GM19240 (cell line): ENCODE results near the gene TOMT.
"Not testable (repeated sequence)": the region's sequence is repeated elsewhere in the genome, so short reads cannot be mapped to it uniquely, and the experiment has no call there.

Experiments
- DNase-seq: peaks from one replicate; pipeline ENCODE4 v3.0.0; 2011; ENCODE audit warnings: low spot score; ENCODE audit not compliant: insufficient read length

TOMT gene

DNA sequence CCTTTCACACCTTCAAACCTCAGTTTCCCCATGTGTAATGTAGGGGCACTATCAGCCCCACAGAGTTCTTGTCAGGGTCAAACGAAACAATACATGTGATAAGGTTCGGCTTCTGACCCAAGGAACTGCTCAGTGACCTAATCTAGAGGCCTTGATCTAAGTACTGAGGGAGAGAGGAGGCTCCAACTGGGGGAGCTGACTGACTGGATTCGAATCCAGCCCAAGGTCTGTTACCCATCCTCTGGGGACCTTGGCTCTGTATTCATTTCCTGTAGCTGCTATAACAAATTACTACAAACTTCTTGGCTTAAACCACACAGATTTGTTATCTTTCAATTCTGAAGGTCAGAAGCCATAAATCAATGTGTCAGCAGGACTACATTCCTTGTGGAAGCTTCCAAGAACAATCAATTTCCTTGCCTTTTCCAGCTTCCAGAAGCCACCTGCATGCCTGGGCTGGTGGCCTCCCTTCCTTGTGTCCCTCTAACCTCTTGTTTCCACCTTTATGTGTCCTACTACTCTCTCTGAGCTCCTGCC lies 17.5 kb downstream of the TOMT start:
- no peak for DNase-seq

DNA sequence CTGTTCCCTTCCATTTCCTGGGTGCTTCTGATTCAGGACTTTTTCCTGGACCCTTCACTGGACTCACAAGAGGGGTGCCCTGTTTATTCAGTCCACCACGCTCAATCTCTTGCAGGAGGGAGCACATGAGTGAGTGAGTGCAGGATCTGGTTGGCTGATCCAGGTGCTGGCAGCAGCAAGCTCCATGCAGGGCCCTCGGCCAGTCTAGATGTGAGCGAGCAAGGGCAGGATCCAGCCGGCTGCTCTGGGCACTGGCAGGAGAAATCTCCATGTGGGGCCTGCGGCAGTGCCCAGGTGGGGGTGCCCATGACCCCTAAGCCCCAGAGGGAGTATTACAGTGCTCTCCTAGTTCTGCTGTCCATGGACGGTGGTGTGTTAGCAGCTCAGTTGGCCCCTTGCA lies 18.3 kb downstream of the TOMT start:
- no peak for DNase-seq

DNA sequence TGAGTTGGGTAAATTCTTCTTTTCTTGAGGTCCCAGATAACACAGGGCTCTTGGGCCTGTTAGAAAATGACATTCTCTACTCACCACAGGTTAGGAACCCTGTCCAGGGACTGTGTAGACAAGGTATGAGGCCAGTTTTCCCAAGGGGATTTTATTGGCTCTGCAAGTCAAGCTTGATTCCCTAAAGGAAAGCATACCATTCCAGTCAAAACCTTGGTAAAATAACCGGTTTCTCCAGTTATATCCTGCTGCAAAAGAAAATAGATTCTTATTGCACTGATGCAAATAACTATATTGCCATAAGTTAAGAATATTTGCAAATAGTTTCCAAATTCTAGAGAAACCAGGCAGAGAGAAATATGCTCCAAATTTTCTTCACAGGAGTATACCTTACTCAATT lies 20.2 kb downstream of the TOMT start:
- DNase-seq = no peak

DNA sequence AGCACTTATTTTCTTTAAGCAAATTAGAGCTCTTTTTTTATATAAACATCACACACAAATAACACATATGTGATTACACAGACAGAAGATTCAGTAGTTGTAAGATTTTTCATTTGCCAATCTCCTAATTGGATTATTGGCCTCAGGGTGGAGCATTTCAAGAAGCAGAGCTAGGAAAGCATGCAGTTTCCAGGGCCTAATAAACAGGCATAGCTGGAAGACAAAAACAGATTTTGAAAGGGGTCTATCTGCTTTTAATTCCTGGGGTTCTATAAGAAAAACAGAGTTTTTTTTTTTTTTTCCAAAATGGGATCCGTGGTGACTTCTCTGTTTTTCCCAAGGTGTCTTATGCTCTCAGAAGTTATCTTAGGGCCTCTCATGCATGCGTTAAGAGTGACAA lies 22.2 kb downstream of the TOMT start:
- no peak for DNase-seq

DNA sequence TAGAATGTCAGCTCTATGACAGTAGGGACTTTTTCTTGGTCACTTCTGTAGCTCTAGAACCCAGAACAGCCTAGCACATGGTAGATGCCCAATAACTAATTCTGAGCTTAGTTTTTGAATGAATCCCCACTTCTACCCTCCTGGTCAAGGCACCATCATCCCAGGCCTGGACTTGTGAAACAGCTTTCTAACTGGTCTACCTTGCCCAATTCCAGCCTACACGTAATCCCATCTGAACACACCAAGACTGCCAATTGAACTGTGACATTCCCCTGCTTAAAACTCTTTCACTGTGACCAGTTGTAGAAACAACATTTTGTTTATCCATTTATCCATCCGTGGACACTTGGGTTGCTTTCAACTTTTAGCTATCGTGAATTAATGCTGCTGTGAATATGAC lies 23.7 kb downstream of the TOMT start:
- no peak for DNase-seq

DNA sequence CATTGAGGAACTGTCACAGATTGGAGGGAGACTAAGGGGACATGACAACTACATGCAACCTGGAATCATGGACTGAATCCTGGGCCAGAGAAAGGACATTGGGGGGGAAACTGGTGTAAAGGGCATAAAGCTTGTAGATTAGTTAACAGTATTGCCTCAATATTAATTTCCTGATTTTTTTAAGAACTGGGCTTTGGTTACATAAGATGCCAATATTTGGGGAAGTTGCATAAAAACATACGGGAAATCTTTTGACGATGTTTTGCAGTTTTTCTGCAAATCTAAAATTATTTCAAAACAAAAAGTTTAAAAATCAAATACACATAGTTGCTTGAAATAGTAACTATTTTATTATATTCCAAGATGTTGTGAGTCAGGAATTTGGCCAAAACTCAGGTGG lies 26.9 kb downstream of the TOMT start:
- DNase-seq = no peak

DNA sequence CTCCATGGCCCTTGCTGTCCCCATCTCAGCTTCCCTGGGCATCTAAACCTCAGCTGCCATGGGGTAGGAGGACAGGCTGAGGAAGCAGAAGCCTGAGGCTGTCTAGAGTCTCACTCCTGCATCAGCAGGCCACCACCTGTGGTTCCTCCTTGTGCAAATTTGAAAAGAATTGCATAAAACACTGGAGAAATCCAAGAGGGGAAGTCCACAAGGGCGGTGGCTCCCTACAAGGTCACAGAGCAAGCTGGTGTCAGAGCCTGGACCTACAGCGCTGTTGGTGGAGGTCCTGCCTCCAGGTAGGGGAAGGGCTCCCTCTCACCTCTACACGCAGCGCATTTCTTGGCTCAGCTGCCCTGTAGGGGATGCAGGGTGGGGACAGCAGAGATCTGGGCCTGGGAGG lies 29.7 kb downstream of the TOMT start, which contains the start of gene FOLR3:
Gene FOLR3 (plus strand): TSS at position 253 of the 400 bp plus-strand sequence. CDS start 228 bp downstream, outside the sequence.
- DNase-seq = not testable (repeated sequence)

DNA sequence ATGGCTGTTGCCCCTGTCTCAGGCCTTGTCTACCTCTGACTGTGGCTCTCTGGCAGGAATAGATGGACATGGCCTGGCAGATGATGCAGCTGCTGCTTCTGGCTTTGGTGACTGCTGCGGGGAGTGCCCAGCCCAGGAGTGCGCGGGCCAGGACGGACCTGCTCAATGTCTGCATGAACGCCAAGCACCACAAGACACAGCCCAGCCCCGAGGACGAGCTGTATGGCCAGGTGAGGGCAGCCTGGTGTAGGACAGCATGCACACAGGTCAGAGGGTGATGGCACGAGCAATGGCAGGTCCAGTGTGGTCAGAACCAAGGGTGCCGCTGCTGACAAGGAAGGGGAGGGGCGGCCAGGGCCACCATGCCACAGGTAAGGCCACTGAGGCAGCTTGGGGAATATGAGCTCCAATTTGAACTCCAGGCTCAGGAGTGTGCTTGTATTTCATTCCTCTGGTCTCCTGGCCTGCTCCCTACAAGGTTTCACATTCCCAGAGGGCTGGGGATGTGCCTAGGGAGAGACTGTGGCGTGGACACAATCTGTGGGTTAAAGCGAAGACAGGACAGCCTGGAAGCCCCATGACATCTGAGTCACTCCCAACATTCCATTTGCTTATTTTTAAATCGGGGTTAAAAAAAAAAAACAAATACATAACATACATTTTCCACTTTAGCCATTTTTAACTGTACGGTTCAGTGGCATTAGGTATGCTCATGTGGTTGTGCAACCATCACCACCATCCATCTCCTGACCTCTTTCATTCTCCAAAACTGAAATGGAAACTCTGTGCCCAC lies 30.4 kb downstream of the TOMT start:
- no peak for DNase-seq

DNA sequence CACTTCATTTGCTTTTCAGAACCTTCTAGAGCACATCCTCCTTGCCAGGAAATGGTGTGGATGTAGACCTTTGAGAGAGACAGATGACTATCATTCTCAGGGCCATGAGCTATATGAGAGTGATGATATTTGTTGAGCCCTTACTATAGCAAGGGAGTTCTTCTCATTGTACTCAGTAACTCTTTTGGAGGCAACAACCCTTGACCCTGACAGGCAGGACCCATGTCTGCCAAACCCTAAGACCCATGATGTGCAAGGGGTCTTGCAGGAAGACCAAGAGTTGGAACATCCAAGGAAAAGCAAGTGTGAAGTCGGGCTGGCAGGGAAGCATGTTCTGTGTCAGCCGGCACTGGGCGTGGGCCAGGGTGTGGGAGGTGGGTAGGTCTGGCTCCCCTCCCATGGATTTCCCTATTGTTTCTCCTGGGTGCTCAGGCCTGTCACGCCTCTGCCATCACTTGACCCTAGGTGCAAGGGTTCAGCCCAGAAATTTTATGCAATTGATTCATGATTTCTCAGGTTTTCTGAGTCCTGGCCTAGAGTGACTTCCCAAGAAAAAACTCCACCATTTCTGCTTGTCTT lies 31.0 kb downstream of the TOMT start:
- DNase-seq = no peak

DNA sequence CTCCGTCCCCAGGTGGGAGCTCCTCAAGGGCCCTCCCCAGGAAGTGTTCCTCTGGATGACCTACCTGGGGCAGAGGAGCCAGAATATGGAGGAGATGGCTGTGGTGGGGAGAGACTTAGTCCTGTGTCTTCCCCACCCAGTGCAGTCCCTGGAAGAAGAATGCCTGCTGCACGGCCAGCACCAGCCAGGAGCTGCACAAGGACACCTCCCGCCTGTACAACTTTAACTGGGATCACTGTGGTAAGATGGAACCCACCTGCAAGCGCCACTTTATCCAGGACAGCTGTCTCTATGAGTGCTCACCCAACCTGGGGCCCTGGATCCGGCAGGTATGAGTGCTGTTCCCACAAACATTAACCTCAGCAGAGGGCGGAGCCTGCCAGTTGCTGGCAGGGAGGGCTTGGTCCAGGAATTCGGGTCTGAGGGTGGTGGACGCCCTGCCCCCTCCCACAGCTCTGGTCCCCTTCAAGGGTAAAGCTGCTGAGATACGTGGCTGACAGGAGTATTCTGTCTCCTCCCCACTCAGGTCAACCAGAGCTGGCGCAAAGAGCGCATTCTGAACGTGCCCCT lies 33.2 kb downstream of the TOMT start:
- DNase-seq = no peak

DNA sequence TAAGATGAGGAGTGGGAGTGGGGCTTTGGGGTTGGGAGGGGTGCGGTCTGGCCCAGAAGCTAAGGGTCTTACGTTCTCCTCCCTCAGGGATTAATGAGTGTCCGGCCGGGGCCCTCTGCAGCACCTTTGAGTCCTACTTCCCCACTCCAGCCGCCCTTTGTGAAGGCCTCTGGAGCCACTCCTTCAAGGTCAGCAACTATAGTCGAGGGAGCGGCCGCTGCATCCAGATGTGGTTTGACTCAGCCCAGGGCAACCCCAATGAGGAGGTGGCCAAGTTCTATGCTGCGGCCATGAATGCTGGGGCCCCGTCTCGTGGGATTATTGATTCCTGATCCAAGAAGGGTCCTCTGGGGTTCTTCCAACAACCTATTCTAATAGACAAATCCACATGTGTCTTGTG lies 33.8 kb downstream of the TOMT start:
- no peak for DNase-seq

DNA sequence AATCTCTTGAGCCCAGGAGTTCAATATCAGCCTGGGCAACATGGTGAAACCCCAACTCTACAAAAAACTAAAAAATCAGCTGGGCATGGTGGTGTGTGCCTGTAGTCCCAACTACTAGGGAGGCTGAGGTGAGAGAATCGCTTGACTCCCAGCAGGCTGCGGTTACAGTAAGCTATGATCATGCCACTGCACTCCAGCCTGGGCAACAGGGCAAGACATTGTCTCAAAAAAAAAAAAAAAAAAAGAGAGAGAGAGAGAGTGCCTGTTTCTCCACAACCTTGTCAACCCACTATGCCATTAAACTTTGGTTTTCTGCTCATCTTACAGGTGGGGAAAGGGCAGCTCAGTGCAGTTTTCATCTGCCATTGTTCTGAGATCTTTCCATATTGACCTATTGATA lies 34.9 kb downstream of the TOMT start:
- no peak for DNase-seq

DNA sequence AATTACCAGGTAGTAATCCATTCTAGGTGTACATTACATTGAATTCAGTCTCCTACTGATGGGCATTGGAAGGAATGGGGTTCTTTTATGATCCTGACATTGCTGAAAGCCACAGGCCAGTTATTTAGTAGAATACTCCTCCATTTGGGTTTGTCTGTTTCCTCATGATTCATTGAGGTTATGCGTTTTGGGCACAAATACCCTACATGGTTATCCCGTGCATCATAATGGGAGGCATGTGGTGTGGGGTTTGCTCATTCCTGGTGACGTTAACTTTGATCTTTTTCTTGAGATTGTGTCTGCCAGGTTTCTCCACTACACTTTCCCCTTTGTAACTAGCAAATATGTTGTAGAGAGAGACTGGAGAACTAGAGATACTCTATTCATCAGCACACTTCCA lies 35.3 kb downstream of the TOMT start:
- no peak for DNase-seq

DNA sequence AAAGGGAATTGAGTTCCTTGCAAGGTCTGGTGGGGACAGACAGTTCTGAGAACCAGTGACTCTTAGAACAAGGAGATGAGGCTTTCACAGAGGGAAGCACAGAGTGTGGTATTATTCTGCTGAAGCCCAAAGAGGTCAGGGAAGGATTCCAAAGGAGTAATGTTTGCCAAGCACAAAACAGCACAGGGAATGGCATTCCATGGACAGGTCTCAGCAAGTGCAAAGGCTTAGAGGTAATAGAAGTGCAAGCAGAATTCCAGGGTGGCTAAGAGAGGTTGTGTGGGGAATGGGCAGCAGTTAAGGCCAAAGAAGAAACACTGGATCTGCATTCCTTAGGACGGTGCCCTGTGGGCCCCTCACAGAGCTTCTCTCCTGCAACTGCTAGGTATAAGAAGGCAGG lies 36.4 kb downstream of the TOMT start:
- not testable (repeated sequence) for DNase-seq

DNA sequence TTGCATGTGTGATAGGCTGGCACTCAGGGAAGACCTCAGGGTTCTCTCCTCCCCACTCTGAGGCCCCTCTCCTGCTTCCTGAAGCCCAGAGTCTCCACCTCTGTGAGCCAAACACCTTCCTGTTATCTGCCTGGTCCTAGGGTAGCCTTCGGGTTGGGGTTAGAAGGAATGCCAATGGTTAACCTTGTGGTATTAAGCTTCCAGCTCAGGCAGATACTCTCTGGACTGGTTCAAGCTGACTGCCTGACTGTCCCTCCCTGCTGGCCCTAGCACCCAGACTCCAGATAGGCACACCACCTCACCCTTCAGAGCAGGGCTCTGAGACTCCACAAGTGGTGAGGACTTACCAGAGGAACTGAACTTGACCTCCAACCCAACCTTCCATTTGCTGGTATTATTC lies 36.8 kb downstream of the TOMT start:
- not testable (repeated sequence) for DNase-seq

DNA sequence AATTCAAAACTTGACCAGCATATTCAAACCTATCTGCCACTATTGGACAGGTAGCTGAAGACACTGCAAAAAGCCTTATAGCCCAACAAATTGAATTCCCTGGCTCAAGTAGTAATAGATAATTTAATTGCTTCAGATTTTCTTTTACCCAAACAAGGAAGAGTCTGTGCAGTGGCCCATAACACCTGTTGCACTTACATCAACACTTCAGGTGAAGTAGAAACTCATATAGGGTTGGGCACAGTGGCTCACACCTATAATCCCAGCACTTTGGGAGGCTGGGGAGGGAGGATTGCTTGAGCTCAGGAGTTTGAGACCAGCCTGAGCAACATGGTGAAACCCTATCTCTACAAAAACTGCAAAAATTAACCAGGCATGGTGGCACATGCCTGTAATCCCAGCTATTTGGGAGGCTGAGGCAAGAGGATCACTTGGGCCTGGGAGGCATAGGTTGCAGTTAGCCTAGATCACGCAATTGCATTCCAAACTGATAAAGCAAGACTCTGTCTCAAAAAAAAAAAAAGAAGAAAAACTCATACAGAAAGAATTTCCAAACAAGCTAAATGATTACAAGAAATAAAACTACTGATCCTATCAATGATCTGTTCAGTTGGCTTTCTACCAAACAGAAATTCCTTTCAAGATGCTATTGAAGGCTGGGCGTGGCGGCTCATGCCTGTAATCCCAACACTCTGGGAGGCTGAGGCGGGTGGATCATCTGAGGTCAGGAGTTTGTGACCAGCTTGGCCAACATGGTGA lies 39.3 kb downstream of the TOMT start:
- no peak for DNase-seq

DNA sequence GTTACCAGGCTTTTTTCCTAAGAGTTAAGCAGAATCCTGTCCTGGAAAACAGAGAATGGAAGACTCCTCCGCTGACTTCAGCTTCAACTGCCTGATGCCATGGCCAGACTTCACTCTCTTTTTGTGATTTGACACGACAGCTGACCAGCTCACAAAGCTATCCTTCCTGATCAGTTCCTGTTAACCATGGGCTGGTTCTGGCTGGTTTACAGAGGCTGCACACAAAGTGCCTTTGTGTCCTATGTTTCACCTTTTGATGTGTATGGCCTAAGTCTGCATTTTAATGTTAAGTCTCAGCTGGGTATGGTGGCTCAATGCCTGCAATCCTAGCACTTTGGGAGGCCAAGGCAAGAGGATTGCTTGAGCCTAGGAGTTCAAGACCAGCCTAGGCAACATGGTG lies 40.9 kb downstream of the TOMT start:
- DNase-seq = no peak

DNA sequence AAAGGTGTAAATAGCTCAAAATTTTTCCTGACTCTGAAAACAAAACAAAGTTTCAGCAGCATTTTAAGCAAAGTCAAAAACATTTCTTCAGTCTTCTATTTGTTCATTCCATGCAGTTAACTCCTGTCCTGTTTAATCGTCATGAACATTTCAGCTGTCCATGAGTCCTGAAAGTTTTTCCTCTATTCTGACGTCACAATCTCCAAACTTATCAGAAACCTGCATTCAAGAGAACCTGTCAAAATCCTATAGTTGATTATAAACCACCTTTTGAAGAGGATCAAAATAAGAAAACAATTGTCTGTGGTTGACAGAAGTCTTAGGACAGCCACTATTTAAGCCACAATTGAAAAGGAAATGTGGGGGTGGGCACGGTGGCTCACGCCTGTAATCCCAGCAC lies 45.2 kb downstream of the TOMT start:
- DNase-seq = no peak

DNA sequence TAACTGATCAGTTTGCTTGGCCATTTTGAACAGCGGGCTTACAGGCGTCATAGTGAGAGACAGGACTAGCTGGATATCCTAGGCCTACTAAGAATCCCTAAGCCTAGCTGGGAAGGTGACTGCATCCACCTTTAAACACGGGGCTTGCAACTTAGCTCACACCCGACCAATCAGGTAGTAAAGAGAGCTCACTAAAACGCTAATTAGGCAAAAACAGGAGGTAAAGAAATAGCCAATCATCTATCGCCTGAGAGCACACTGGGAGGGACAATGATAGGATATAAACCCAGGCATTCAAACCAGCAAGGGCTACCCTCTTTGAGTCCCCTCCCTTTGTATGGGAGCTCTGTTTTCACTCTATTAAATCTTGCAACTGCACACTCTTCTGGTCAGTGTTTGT lies 48.1 kb downstream of the TOMT start:
- not testable (repeated sequence) for DNase-seq

DNA sequence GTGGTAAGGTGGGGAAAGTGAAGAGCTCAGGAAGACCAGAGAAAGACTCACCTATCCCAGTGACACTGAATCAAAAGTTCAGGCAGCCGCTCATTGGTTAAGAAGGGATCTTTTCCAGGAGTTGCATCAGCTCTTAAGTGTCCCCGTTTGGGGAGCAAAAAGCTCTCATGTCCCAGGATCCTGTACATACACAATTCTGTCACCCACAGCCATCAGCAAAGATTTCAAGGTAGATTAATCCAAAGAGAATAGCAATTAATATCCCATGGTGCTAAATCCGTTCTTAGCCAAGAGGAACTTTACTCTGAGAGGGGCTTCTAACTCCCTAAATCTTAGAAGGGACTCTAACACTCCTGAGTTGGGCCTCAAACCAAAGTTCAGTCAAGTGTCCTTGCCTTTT lies 49.1 kb downstream of the TOMT start:
- no peak for DNase-seq

DNA sequence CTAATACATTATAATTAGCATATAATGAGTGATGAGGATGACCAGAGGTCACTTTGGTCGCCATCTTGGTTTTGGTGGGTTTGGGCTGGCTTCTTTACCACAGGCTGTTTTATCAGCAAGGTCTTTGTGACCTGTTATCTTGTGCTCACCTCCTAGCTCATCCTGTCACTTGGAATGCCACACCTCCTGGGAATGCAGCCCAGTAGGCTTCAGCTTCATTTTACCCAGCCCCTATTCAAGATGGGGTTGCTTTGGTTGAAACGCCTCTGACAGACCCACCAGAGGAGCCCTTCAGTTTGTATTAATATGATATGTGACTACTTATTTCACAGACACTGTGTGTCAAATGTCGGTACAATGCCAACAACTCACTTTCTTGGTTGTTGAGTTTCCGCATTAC lies 50.0 kb downstream of the TOMT start:
- DNase-seq = no peak

DNA sequence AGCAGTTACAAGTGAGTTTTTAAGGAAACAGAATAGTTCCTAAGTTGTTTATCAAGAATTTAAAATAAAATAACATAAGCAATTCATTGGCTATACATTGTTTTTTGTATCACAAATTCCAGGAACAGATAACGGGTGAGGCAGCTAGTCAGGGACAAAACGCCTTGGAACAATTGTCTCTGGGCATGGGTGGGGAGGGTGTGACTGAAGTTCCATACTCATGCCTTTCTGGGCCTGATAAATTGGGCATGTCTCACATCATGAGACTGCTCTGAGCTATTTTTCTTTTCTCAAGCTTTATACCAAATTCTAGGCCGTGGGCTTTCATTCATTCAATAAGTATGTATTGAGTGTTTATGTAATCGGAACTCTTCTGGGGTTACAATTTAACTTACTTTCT lies 51.4 kb downstream of the TOMT start:
- no peak for DNase-seq
